WTC11 (cell line): ENCODE measurements around the gene MSANTD2. TPM values are rescaled to one million over a fixed set of nuclear protein-coding genes. Genes with fewer than 3 reads are reported as not detected.

Source experiments
- ATAC-seq: fragments of 200-7000 bp; cut with Tn5 transposase; 2 replicates; pipeline ENCODE4 v1.10.0; 2021; ENCODE audit warnings: mild to moderate bottlenecking, moderate library complexity
- CTCF ChIA-PET: fragments of 300-600 bp; sonication (Branson Sonifier 250); formaldehyde crosslinking; loops from one replicate; lab custom pipeline; 2021; ENCODE audit warnings: antibody characterized with exemption; lab: Charles Lee
- POLR2A ChIA-PET: fragments of 350-600 bp; sonication (Branson Sonifier 250); formaldehyde crosslinking; loops from one replicate; lab custom pipeline; 2021; ENCODE audit warnings: antibody characterized with exemption; lab: Charles Lee
- DNase-seq: peaks from one replicate; pipeline ENCODE4 v3.0.0; 2021; ENCODE audit warnings: low spot score
- H3K27ac Mint-ChIP-seq: 2 replicates; pipeline ENCODE4 v1.8.0; 2021; ENCODE audit warnings: mixed read lengths
- H3K27me3 Mint-ChIP-seq: 2 replicates; pipeline ENCODE4 v1.8.0; 2021; ENCODE audit warnings: low read depth, mild to moderate bottlenecking, moderate library complexity, mixed read lengths
- H3K36me3 Mint-ChIP-seq: 2 replicates; pipeline ENCODE4 v1.8.0; 2021; ENCODE audit warnings: mixed read lengths
- H3K4me1 Mint-ChIP-seq: 2 replicates; pipeline ENCODE4 v1.8.0; 2022; ENCODE audit warnings: mixed read lengths
- H3K4me3 Mint-ChIP-seq: 2 replicates; pipeline ENCODE4 v1.8.0; 2021; ENCODE audit warnings: mild to moderate bottlenecking, moderate library complexity, mixed read lengths
- H3K9me3 Mint-ChIP-seq: 2 replicates; pipeline ENCODE4 v1.8.0; 2021; ENCODE audit warnings: mixed read lengths
- AR ChIP-seq: fragments of 250-450 bp; sonication (Bioruptor Pico); IDR thresholded peaks from 2 replicates; pipeline ENCODE4 v1.9.0; 2021; ENCODE audit warnings: mild to moderate bottlenecking
- CDX4 ChIP-seq: fragments of 250-450 bp; sonication (Bioruptor Pico); IDR thresholded peaks from 2 replicates; pipeline ENCODE4 v1.9.0; 2021; ENCODE audit warnings: moderate library complexity, mild to moderate bottlenecking, inconsistent platforms, borderline replicate concordance
- ERG ChIP-seq: fragments of 250-450 bp; sonication (Bioruptor Pico); IDR thresholded peaks from 2 replicates; pipeline ENCODE4 v1.8.0; 2021; ENCODE audit warnings: mild to moderate bottlenecking
- HMGA2 ChIP-seq: fragments of 250-450 bp; sonication (Bioruptor Pico); IDR thresholded peaks from 2 replicates; pipeline ENCODE4 v1.4.0; 2021; ENCODE audit warnings: mild to moderate bottlenecking, moderate library complexity
- KAT7 ChIP-seq: sonication (generic); formaldehyde crosslinking; IDR thresholded peaks from 2 replicates; pipeline ENCODE4 v1.8.1; 2023; ENCODE audit warnings: missing genetic modification reagents, mild to moderate bottlenecking, borderline replicate concordance
- NR2C2 ChIP-seq: sonication (generic); formaldehyde crosslinking; IDR thresholded peaks from 2 replicates; pipeline ENCODE4 v1.8.0; 2022; ENCODE audit warnings: mild to moderate bottlenecking, missing genetic modification reagents
- PRRX2 ChIP-seq: fragments of 250-450 bp; sonication (Bioruptor Pico); IDR thresholded peaks from 2 replicates; pipeline ENCODE4 v1.8.0; 2021; ENCODE audit warnings: mild to moderate bottlenecking
- RORB ChIP-seq: fragments of 250-450 bp; sonication (Bioruptor Pico); IDR thresholded peaks from 2 replicates; pipeline ENCODE4 v1.9.0; 2021; ENCODE audit warnings: mild to moderate bottlenecking
- SMAD3 ChIP-seq: sonication (generic); formaldehyde crosslinking; IDR thresholded peaks from 2 replicates; pipeline ENCODE4 v1.8.0; 2022; ENCODE audit warnings: missing genetic modification reagents, mild to moderate bottlenecking, borderline replicate concordance
- SP1 ChIP-seq: sonication (generic); formaldehyde crosslinking; conservative IDR thresholded peaks from 2 replicates; pipeline ENCODE4 v1.8.1; 2022; ENCODE audit warnings: missing genetic modification reagents
- STAT6 ChIP-seq: sonication (generic); formaldehyde crosslinking; conservative IDR thresholded peaks from 2 replicates; pipeline ENCODE4 v1.8.1; 2023; ENCODE audit warnings: mild to moderate bottlenecking, low read depth, missing genetic modification reagents, moderate library complexity
- TCF7 ChIP-seq: sonication (generic); formaldehyde crosslinking; IDR thresholded peaks from 2 replicates; pipeline ENCODE4 v1.8.0; 2022; ENCODE audit warnings: mild to moderate bottlenecking, low read depth, missing genetic modification reagents, moderate library complexity
- USF2 ChIP-seq: sonication (generic); formaldehyde crosslinking; IDR thresholded peaks from 2 replicates; pipeline ENCODE4 v1.8.1; 2023; ENCODE audit warnings: mild to moderate bottlenecking, missing genetic modification reagents, moderate library complexity
- ZMAT4 ChIP-seq: fragments of 250-450 bp; sonication (Bioruptor Pico); IDR thresholded peaks from 2 replicates; pipeline ENCODE4 v1.9.0; 2021; ENCODE audit warnings: mild to moderate bottlenecking
- ZNF396 ChIP-seq: fragments of 250-450 bp; sonication (Bioruptor Pico); IDR thresholded peaks from 2 replicates; pipeline ENCODE4 v1.8.0; 2021; ENCODE audit warnings: mild to moderate bottlenecking, moderate library complexity, borderline replicate concordance
- ZNF423 ChIP-seq: fragments of 250-450 bp; sonication (Bioruptor Pico); IDR thresholded peaks from 2 replicates; pipeline ENCODE4 v2.1.2; 2022; ENCODE audit warnings: mild to moderate bottlenecking, moderate library complexity
- ZNF512 ChIP-seq: sonication (generic); formaldehyde crosslinking; IDR thresholded peaks from 2 replicates; pipeline ENCODE4 v1.8.1; 2022; ENCODE audit warnings: missing genetic modification reagents, borderline replicate concordance
- ZNF671 ChIP-seq: fragments of 250-450 bp; sonication (Bioruptor Pico); IDR thresholded peaks from 2 replicates; pipeline ENCODE4 v1.8.0; 2021; ENCODE audit warnings: mild to moderate bottlenecking
- total RNA-seq: library from RNA; stranded (reverse); gene quantifications from 3 replicates; pipeline ENCODE4 v1.2.3, GENCODE V29; 2021

MSANTD2 gene
- total RNA-seq, 1 experiment from 2014 or later = 17.5 TPM

GRCh38 chr11:124839972-124840621 lies 39.9 kb upstream of the MSANTD2 start:
- ATAC-seq = peak; percentile 3; the same call in 1 of the 2 replicates
- no peak for DNase-seq
- CTCF ChIA-PET = interaction anchor here (0.7 to 5.1 kb wide), 8 partner anchors 26 to 167 kb away, joined by 3 to 66 read pairs (median 23); partner anchors contain the start of genes ESAM, MSANTD2, ROBO3 and SIAE
- no peaks in the 10 kb centered on the region for H3K36me3 Mint-ChIP-seq
- H3K9me3 Mint-ChIP-seq = no peaks in the 10 kb centered on the region
- POLR2A ChIA-PET = no interaction called here
- TF ChIP-seq SMAD3 (CRISPR knock-in tag) = no peak
- no peak for TF ChIP-seq RORB (CRISPR knock-in tag)
- no peak for TF ChIP-seq TCF7 (CRISPR knock-in tag)
- TF ChIP-seq ERG (CRISPR knock-in tag) = no peak
- no peak for TF ChIP-seq ZMAT4 (CRISPR knock-in tag)
- TF ChIP-seq USF2 (CRISPR knock-in tag) = no peak
- TF ChIP-seq ZNF512 (CRISPR knock-in tag) = no peak
- TF ChIP-seq PRRX2 (CRISPR knock-in tag) = no peak
- TF ChIP-seq HMGA2 = no peak
- peaks cover 36% of the 10 kb centered on the region for H3K4me1 Mint-ChIP-seq
- peaks cover 14% of the 10 kb centered on the region for H3K27me3 Mint-ChIP-seq
- peak overlapping the region; percentile 67 for H3K4me3 Mint-ChIP-seq
- H3K27ac Mint-ChIP-seq = no peak overlapping the region

- peaks cover 30% of the 10 kb centered on the region for H3K4me1 Mint-ChIP-seq
- no peaks in the 10 kb centered on the region for H3K36me3 Mint-ChIP-seq
- H3K4me3 Mint-ChIP-seq = peak overlapping the region; percentile 67
- DNase-seq = peak; percentile 54
- peaks cover 19% of the 10 kb centered on the region for H3K27me3 Mint-ChIP-seq
- ChIA-PET POLR2A (no interaction called here), CTCF (interaction anchor here (0.6 to 5.1 kb wide), 12 partner anchors 27 to 170 kb away, joined by 3 to 66 read pairs (median 16); partner anchors contain the start of genes ESAM, MSANTD2, ROBO3 and SIAE)
- TF ChIP-seq SP1 (0 out of 2 replicates have a peak, but pooled peaks have one; percentile 5), ZNF671 (no peak)
- no peaks in the 10 kb centered on the region for H3K9me3 Mint-ChIP-seq
- no peak overlapping the region for H3K27ac Mint-ChIP-seq
- ATAC-seq = peak; percentile 26
Measured at GRCh38 chr11:124839128-124839971, 39.1 kb upstream of the MSANTD2 start.

- ChIA-PET POLR2A (no interaction called here), CTCF (interaction anchor here (0.6 to 5.1 kb wide), 15 partner anchors 8 to 170 kb away, joined by 3 to 66 read pairs (median 11); partner anchors contain the start of genes ESAM, MSANTD2, ROBO3 and ROBO4)
- Mint-ChIP-seq H3K27ac (no peak overlapping the region), H3K27me3 (peaks cover 22% of the 10 kb centered on the region), H3K4me3 (peak overlapping the region; percentile 55), H3K4me1 (peaks cover 29% of the 10 kb centered on the region), H3K9me3 (no peaks in the 10 kb centered on the region), H3K36me3 (no peaks in the 10 kb centered on the region)
- ATAC-seq = no peak
- no peak for DNase-seq
- TF ChIP-seq PRRX2 (CRISPR knock-in tag) (no peak), AR (CRISPR knock-in tag) (no peak), ZNF423 (CRISPR knock-in tag) (no peak), STAT6 (CRISPR knock-in tag) (no peak), KAT7 (CRISPR knock-in tag) (no peak), ZNF396 (CRISPR knock-in tag) (no peak), SP1 (no peak), NR2C2 (CRISPR knock-in tag) (no peak), CDX4 (CRISPR knock-in tag) (no peak)
Measured at GRCh38 chr11:124838805-124839127, 38.6 kb upstream of the MSANTD2 start.
